Liver (tissue), 3 donors: Measurements from ENCODE around the gene SEMA3E.

Experiments
- RAD21 ChIP-seq, 2 donors: IDR thresholded peaks; 2 replicates each; pipeline ENCODE4 v1.6.1; 2016; ENCODE audit warnings: antibody characterized with exemption in 2 of 2, mild to moderate bottlenecking in 2 of 2
- TF ChIP-seq, protein P1 (sequence below): fragments of 150-350 bp; IDR thresholded peaks from 2 replicates; pipeline ENCODE4 v1.5.1; 2017; ENCODE audit warnings: improper control_type of control experiment, low read depth, low read length; ENCODE audit not compliant: missing input control
- TF ChIP-seq, protein P2 (sequence below): IDR thresholded peaks from 2 replicates; pipeline ENCODE4 v1.6.1; 2016; ENCODE audit warnings: antibody characterized with exemption
- TF ChIP-seq, protein P3 (sequence below): IDR thresholded peaks from 2 replicates; pipeline ENCODE4 v1.6.1; 2016; ENCODE audit warnings: antibody characterized with exemption
- donor health status: healthy.
- donor health status: healthy.

DNA sequence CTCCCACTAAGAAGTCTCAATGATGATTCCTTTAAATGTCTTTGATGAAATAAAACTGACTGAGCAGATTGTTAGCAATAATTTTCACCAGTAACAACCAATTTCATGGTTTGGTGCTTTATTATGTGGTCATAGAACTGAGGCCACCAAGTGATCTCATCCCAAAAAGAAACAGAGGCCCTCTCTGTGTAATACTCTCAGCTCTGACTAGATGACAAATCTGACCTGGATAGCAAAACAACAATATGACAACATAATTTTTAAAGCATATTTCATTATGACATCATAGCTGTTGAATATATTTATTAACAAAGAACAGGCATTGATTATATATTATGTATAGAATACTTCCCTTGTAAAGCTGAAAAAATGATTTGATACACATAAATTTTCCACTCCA, 5.9 kb downstream of the SEMA3E start:
- TF ChIP-seq, protein P1, sequence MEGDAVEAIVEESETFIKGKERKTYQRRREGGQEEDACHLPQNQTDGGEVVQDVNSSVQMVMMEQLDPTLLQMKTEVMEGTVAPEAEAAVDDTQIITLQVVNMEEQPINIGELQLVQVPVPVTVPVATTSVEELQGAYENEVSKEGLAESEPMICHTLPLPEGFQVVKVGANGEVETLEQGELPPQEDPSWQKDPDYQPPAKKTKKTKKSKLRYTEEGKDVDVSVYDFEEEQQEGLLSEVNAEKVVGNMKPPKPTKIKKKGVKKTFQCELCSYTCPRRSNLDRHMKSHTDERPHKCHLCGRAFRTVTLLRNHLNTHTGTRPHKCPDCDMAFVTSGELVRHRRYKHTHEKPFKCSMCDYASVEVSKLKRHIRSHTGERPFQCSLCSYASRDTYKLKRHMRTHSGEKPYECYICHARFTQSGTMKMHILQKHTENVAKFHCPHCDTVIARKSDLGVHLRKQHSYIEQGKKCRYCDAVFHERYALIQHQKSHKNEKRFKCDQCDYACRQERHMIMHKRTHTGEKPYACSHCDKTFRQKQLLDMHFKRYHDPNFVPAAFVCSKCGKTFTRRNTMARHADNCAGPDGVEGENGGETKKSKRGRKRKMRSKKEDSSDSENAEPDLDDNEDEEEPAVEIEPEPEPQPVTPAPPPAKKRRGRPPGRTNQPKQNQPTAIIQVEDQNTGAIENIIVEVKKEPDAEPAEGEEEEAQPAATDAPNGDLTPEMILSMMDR, result no peak
- TF ChIP-seq, protein P2, sequence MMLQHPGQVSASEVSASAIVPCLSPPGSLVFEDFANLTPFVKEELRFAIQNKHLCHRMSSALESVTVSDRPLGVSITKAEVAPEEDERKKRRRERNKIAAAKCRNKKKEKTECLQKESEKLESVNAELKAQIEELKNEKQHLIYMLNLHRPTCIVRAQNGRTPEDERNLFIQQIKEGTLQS, result no peak
- TF ChIP-seq, protein P3, sequence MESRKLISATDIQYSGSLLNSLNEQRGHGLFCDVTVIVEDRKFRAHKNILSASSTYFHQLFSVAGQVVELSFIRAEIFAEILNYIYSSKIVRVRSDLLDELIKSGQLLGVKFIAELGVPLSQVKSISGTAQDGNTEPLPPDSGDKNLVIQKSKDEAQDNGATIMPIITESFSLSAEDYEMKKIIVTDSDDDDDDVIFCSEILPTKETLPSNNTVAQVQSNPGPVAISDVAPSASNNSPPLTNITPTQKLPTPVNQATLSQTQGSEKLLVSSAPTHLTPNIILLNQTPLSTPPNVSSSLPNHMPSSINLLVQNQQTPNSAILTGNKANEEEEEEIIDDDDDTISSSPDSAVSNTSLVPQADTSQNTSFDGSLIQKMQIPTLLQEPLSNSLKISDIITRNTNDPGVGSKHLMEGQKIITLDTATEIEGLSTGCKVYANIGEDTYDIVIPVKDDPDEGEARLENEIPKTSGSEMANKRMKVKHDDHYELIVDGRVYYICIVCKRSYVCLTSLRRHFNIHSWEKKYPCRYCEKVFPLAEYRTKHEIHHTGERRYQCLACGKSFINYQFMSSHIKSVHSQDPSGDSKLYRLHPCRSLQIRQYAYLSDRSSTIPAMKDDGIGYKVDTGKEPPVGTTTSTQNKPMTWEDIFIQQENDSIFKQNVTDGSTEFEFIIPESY, result no peak
- TF ChIP-seq RAD21 (IDR thresholded peaks at IDR 0.05), result no peak
